Measurements from ENCODE around the gene GAS2L1.

GAS2L1 gene

DNA sequence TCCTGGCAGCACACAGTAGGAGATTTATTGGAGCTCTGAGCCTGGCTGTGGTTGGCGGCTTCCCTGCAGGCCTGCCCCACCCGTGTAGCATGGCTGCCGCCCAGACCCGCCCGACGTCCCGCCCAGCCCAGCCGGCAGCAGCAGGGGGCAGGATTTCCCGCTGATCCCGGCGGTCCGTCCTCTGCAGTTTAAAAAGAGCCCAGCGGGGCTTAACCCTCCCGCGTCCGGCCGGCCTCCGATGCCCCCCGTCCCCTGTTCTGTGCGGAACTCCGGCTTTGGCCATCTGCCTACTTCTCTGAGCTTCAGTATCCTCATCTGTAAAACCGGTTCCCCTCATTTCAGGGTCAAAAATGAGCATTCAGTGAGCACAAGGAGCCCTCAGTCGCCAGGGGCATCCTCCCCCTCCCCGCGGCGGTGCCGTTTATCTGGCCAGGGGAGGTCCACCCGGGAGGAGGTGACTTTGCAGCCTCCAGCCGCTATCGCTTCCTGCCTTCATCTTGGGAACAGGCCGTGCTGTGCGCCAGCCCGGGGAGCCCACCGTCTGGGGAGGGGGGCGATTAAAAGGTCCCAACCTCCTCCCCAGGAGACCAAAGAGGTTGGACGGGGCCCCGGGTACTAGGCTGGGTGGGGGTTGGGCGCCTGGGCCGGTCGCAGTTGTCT, at the start of gene GAS2L1:
Gene GAS2L1, plus strand, starts transcription at position 476 of the 660 bp plus-strand sequence. CDS start 1,456 bp downstream, outside the sequence.
- peak in 51 of 58 donors; percentile 36 to 81 (median 65) for DNase-seq

DNA sequence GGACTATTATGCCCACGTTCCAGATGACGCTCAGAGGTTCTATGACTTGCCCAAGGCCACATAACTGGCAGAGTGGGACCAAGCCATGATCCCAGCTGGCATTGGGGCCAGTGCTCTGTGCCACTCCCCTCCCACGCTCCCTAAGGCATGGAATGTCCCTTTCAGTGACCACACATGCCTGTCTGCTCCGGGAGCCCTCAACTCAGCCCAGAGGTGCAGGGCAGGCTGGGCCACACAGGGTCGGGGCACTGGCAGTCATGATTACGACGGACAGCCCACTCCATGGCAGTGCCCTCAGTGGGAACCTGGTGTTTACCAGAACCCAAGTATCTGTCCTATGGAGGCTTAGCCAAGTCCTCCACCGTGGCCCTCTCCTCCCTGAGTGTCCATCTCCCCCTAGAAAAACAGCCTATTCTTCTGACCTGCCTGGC, 48.7 kb upstream of the GAS2L1 start:
- no peak for DNase-seq

DNA sequence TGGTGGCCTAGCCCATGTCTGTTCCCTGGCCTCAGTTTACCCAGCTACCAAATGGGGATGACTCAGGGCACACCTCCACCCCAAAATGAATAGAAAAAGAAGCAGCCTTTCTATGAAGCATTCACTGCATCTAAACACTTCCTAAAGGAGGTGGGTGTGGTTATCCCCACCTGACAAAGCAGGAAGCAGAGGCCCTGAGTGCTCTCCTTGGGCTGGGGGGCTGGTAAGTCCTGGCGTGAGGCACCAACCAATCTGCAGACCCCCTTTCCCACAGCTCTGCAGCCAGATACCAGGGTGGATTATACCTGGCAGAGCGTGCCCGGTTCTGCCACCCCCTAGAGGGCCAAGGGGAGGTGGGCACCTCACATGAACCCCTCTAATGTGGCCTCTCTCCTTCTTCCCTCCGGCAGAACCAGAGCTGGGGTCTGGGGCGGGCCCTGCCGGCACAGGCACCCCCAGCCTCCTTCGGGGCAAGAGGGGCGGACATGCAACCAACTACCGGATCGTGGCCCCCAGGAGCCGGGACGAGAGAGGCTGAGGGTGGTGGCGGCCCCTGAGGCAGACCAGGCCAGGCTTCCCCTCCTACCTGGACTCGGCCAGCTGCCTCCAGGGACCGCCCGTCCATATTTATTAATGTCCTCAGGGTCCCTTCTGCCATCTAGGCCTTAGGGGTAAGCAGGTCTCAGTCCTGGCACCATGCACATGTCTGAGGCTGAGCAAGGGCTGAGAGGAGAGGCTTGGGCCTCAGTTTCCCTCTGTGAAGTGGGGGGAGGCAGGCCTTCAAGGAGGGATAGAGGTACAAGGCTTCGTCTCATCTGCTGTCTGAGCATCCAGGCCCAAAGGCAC, 47.8 kb upstream of the GAS2L1 start:
- DNase-seq = no peak

DNA sequence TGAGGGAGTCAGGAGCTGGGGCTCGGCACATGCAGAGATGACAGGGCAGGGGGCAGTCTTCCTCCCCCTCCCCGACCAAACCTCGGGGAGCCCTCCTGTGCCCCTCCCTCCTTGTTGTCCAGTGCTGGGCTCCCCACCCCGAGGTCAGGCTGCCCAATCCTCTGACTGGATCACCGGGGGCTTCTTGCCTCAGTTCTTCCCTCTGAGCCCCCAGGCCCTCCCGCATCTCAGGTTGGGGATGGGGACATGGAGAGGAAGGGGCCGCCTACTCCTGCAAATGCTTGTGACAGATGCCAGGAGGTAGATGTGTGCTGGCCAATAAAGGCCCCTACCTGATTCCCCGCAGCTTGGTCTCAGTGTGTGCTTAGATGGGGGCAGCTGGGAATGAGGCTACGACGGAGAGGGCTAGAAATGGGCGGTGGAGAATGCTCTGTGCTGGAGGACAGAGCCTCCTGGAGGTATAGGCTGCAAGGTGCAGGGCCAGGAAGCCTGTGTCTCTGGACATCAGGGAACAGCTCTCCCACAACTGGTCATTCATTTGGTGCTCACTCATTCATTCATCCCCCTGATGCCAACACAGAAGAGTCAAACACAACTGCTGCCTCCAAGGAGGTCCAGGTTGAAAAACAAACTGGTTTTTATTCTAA, 47.1 kb upstream of the GAS2L1 start:
- DNase-seq = no peak

DNA sequence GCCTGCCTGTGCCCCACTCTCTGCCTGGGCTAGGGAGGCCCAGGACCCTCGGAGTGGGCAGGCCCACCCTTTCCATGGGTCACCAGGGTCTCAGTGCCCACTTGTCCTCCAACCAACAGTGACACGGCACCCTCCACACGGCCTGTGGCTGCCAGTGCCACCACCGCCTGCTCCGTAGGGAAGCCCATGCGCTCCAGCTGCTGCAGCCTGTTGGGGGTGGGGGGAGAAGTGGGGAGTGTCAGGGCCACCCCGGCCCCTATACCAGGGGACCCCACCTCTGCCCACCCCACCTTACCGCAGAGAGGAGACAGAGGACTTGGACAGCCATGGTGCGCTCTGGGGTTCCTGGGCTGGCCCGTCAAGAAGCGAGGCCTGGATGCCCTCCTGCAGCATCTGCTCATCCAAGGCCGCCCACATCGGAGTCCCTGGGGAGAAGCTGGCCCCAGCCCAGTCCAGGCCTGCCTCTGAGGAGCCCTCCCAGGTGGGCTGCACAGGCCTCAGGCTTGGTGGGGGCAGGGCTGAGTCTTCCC, 46.4 kb upstream of the GAS2L1 start:
- no peak for DNase-seq

DNA sequence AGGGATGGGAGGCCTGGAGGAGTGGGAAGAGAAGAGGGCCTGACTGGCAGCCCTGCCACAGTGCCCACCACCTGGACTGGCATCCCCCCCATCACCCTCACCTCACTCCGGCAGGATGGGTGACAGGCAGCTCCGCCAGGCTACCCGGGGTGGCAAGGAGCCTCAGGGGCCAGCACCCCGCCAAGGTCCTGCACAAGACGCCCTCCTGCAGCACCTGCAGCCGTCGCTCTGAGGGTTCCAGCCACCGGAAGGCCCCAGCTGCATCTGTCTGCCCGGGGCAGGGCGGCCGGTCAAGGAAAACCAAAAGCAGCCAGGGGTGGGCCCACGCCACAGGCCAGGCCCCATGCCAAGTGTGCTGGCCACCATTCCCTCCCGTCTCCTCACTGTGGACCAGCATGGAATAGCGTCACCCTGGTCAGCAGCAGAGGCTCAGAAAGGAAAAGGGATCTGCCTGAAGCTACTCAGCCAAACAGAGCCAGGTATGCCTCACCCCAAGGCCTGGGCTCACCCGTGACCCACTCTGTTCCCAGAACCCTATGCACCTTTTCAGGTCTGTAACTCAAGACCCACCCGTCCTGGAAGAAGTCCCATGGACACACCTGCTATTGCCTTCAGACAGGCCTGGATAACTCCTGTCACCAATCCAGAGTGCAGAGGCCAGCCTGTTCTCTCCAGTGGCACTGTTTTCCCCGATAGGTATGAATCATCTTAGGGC, 45.7 kb upstream of the GAS2L1 start:
- DNase-seq = no peak

DNA sequence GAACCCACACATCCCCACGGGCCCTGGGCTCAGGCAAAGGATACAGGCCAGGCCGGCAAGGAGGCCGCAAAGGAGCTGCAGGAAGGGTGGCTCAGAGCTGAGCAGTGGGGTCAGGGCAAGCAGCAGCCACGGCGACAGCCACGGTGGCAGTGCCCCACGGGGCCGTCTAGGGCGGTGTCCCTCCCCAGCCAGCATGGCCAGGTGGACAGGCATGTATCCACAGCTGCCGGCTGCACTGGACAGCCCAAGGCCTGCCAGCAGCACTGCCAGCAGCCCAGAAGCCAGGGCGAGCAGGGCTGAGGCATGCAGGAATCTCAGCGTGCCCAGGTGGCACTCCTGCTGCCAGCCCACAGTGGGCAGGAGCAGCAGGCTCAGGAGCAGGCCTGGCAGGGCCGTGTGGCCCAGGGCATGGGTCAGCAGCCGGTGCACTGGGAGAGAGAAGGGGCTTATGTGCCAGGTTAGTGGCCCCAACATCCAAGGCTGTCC, 42.6 kb upstream of the GAS2L1 start:
- no peak for DNase-seq

DNA sequence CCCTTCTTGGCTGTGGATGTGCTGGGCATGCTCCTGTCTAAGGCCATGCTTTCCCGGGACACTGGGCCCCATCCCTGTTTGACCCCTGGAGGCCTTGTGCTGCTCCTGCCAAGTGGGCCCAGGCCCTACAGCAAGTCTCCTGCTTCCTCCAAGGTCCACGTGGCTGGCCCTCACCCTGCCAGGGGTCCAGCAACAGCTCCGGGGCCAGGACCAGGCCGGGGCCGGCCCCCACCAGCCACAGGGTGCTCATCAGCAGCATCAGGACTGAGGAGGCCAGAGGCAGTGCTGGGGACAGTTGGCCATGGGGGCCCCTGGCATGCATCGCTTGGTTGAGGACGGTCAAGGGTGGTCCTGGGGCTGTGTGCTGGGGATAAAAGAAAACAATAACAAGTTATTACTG, 41.1 kb upstream of the GAS2L1 start:
- no peak for DNase-seq

DNA sequence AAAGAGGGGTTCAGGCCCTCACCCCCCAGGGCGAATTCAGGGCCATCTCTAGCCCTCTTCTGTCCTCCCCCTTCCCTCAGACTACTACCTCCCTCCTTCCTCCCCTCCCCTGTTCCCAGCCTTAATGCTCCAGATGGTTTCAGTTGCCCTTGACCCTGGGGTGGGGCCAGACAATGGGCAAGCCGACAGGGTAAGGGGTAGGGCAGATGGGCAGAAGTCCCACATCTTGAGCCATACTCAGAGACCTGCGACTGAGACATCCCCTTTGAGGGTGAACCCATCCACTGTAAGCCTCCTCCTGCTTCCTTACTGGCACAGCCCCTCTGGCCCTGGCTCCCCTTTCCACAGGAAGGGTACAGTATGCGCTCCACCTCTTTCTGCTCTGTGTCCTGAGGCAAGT, 40.5 kb upstream of the GAS2L1 start:
- no peak for DNase-seq

DNA sequence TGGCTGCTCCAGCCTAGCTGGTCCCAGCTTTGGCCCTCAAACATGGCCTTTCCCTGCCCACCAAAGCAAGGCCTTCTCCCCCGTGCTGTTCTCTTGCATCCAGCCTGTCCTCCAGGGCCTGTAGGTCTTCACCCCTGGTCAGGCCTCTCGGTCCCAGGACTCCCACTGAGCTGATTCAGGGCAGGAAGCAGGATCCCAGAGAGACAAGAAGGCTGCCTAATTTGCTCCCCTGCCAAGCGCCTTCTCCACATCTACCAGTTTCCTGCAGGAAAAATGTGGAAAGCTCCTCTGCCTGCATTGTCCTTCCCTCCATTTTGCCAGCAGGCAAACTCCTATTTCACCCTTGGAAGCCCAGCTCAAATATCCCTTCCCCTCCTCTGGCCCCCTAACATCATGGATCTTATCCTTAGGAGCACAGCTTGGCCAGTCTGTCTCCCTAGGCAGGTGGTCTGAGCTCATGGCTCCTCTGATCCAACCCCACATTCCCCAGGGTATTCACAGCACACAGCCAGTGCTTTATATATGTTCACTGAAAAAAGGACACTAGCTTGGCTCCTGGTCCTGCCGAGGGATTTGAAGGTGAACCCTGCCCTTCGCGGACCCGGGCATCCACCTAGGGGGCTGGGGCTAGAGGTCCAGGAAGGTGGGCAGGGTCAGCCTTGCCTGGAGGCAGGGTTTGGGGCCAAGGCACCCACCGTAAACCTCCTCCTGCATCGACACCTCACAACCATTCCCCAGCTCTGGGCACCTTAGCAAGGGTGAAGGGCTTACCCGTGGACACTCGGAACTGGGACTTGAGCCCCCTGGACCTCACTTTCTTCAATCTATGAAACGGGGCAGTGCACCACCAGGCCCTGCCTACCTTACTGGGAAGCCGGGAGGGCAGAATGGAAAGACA, 39.6 kb upstream of the GAS2L1 start:
- no peak for DNase-seq

DNA sequence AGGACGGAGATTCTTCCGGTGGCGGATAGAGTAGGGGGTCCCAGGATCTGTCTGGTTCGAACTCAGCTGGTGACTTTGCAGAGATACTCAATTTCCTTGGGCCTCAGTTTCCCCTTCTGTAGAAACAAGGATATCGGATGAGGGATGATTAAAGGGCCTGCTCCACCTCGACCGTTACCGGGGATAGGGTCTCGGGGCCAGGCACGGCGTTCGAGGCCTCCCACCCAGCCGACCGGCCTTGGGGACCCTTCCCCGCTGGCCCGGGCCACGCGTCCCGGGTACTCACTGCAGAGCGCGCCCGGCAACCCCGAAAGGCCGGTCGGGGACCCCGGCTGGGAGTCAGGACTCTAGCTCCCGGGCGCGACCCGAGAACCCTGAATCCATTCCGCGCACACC, 39.0 kb upstream of the GAS2L1 start:
- DNase-seq = no peak

DNA sequence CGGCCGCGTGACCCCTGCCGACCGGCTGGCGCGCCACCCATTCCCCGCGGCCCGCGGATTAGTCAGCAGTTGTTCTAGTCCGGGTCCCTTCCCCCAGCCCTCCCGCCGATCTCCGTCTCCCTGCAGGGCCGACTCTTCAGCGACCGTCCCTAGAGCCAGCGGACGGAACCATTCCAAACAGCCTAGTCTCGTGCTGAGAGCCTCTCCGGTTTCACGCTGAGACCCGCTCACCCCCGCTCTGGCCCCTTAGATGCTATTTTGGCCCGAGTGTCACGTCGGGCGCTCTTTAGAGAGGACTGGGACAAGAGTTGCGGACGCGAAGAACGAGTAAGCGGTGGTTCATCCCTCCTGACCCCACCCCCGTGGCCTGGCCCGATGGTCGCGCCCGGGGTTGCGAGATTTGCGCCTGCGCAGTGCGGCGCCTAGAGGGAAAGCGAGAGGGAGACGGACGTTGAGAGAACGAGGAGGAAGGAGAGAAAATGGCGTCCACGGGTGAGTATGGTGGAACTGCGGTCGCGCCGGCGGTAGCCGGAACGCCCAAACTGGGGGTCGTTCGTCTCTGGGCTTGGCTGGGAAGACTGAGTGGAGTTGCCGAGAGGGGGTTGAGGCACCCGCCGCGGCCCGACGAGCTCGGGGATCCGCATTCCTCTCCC, 38.5 kb upstream of the GAS2L1 start, which contains the start of the genes EWSR1 and RHBDD3:
Gene EWSR1, plus strand, starts transcription at position 411 of the 653 bp plus-strand sequence. Its CDS starts 69 bp downstream, at position 480.
Gene RHBDD3, minus strand, starts transcription at position 124 of the 653 bp plus-strand sequence. CDS start 2,355 bp downstream, outside the sequence.
- peak; percentile 57 to 99 (median 95) for DNase-seq

DNA sequence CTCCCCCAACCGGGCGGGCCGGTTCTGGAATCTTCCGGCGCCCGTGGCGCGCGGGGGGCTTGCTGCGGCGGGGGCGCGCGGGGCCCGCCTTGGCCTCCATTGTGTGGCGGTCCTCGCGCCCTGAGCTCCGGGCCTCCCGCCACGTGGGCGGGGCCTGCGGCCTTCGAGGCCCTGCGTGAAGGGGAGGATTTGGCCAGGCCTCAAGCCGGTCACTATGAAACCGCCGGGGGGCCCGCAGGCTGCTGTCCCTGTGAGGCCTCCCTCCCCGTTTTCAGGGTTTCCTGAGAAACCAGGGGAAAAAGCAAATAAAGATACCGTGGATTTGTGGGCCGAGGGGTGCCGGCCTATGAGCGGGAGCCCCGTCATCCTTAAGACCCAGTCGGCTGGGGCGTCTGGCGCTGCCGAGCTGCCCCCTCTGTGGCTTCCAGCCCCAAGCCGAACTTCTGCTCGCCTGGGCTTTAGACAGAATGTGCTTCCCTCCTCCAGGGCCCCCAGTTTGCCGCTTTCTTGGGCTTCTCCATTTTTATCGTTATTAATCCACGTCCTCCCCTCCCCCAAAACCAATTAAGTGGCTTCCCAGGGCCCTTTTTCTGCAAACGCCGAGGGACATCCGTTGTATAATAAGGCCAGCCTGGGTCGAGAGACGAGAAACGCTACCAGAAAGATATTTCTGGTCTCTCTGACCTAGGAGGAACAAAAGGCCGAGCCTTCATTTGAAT, 37.8 kb upstream of the GAS2L1 start:
- DNase-seq = peak in 48 of 58 donors; percentile 28 to 85 (median 68)

DNA sequence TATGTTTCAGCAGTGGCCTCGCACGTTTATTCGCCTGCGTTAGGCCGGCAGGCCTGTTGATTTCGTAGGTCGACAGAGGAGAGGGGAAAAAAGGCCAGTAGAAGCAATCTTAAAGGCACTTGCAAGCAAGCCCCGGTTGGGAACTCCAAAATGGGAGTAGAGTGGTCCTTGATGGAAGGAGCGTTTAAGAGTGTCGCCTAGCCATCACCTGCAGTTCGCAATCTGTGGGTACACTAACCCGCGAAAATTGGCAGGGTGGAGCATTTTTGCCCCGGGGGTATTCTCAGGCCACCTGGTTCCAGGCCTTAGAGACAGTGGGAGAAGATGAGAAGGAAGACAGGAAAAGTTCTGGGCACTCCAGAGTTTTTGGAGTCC, 37.2 kb upstream of the GAS2L1 start:
- no peak for DNase-seq

DNA sequence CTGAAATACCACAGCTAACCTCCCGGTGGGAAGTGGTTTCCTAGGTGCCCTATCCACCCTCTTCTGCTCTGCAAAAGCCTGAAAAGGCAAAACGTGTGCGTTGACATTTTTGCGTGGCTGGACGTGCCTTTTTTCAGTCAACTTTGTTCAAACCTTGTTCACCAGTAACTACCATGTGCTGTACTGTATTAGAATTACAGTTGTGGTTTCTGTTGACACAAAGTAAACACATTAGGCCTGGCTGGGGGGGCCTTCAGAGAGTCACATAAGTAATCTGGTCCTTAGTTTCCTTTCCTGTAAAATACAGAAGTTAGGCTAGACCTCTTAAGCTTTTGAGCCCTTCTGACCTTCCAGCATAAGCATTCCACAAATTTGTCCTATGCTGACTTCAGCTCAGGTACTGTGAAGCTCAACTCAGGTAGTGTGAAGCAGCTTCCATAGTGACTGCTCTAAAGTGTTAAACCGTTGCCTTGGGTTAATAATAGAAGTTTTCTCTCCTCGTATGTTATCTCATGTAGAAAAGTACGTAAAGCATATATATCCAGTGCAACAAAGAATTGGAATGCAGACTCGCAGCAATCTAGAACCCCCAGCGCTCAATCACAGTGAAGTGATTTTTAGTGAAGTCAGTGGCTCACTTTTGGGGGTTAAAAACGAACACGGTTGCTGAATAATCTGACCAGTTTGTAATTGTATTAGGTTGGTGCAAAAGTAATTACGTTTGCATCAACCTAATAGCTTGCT, 36.5 kb upstream of the GAS2L1 start:
- peak in 1 of 58 donors; percentile 15 for DNase-seq

DNA sequence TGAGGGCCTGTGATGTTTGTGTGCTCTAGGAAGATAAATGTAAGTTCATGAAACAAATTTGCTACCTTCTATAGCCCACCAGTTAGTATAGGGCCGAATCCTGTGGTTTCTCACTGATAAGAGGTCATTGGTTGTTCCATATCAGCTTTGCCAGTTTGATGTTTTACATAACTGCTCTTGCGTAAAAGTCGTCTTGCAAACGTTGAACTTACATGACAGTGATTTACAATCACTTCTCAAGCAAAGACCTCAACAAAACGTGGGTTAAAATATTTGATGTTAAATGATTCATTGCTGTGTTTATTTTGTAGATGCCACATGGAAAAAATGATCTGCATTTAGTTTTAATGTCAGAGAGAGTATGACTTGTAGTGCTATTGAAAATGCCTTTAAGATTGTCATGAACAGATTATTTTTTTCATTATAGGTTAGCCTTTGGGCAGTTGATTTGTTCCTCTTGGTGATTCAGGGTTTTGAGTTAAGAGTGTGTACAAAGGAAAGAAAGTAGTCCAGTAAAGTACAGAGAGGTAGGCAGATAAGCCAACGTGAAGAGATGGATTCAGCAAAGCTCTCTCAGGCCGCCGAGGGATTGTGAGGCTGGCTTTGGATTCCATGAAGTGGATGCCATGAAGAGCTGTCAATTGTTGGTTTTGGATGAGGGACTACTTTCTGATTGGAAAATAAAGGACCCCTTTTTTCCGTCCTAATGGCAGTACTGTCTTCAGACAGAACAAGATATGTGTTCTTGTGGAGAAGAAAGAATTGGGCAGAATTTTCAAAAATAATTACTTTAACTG, 35.8 kb upstream of the GAS2L1 start:
- no peak for DNase-seq

DNA sequence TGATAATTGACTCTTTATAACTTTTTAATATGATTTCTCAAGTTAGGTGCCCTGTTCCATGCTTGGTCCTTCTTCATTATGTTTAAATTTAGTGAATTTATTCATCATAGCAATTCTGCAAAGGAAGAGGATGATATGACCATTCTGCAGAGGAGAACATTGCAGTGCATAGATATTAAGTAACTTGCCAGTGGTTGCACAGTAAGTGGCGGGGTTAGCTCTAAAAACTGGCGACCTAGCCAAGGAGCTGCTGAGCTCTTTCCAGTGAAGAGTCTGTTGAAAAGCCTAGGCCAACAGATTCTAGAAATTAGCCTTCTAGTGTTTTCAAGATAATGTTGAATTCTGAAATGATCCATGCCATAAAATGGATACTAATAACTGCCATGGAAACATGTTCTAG, 33.8 kb upstream of the GAS2L1 start:
- no peak for DNase-seq
